Spleen (tissue), 11 donors: ENCODE data around the gene IHH. TPM values are rescaled to one million over a fixed set of nuclear protein-coding genes. Genes with fewer than 3 reads are reported as not detected.

Experiments
- DNase-seq: peaks from one replicate; pipeline ENCODE4 v3.0.0-alpha.2; 2020
- H3K27ac ChIP-seq, 8 donors: fragments of 200-600 bp; sonication (generic) in 7 of 8; 1 replicate in 4 of 8; 2 replicates in 4 of 8; pipeline versions ENCODE4 v1.5.0 to v1.8.0; 2016 to 2021; ENCODE audit warnings: inconsistent platforms in 4 of 8, mild to moderate bottlenecking in 4 of 8, moderate library complexity in 1 of 8
- H3K27me3 ChIP-seq, 7 donors: fragments of 200-600 bp; sonication (generic) in 6 of 7; replicated peaks in 1 of 7; 1 replicate in 4 of 7; 2 replicates in 3 of 7; pipeline versions ENCODE4 v1.5.0 to v1.8.0; 2016 to 2021; ENCODE audit warnings: inconsistent platforms in 3 of 7, mild to moderate bottlenecking in 1 of 7
- H3K36me3 ChIP-seq, 6 donors: fragments of 200-600 bp; sonication (generic) in 5 of 6; 1 replicate in 4 of 6; 2 replicates in 2 of 6; pipeline versions ENCODE4 v1.5.0 to v1.8.0; 2016 to 2021; ENCODE audit warnings: inconsistent platforms in 2 of 6
- H3K4me1 ChIP-seq, 6 donors: fragments of 200-600 bp; sonication (generic) in 5 of 6; 1 replicate in 3 of 6; 2 replicates in 3 of 6; pipeline versions ENCODE4 v1.5.0 to v1.8.0; 2016 to 2021; ENCODE audit warnings: inconsistent platforms in 3 of 6
- H3K4me3 ChIP-seq, 8 donors: fragments of 200-600 bp; sonication (generic) in 7 of 8; 1 replicate in 4 of 8; 2 replicates in 4 of 8; pipeline versions ENCODE4 v1.5.0 to v1.8.0; 2016 to 2021; ENCODE audit warnings: inconsistent platforms in 4 of 8, mild to moderate bottlenecking in 4 of 8, moderate library complexity in 2 of 8
- H3K9me3 ChIP-seq, 8 donors: fragments of 200-600 bp; sonication (generic) in 7 of 8; 1 replicate in 4 of 8; 2 replicates in 4 of 8; pipeline versions ENCODE4 v1.5.0 to v1.8.0; 2016 to 2021; ENCODE audit warnings: inconsistent platforms in 4 of 8
- POLR2A ChIP-seq, 3 donors: fragments of 450-650 bp; IDR thresholded peaks; one replicate each; pipeline ENCODE4 v1.5.1; 2017; ENCODE audit warnings: antibody characterized with exemption in 3 of 3, mild to moderate bottlenecking in 1 of 3
- POLR2AphosphoS5 ChIP-seq, 3 donors: sonication (generic); formaldehyde crosslinking; IDR thresholded peaks; one replicate each; pipeline ENCODE4 v1.5.1; 2017; ENCODE audit warnings: antibody characterized with exemption in 3 of 3
- WGBS, 5 donors: extraction: QIAGEN DNeasy Blood & Tissue Kit in 3 of 5; methylation state at CpG; one replicate each; pipeline versions ENCODE4 v1.1.5 to v1.1.7; 2013 to 2018; 5-methylcytosine and 5-hydroxymethylcytosine counted together
- intact Hi-C: fragments of 100-400 bp; cut with DNase I; formaldehyde crosslinking; loops from one replicate; pipeline ENCODE4 v1.15.0; 2023; ENCODE audit warnings: low total_unique reads
- polyA plus RNA-seq, 3 donors: library from polyadenylated mRNA; stranded (reverse); fragments of 200-250 nt; gene quantifications; one replicate each; pipeline ENCODE4 v1.2.1, GENCODE V29; 2013
- total RNA-seq, 7 donors: library from RNA; depleted of rRNA in 3 of 7; stranded (reverse); fragments of >200 nt in 3 of 7; fragmentation: NEBNext Ultra II Directional in 4 of 7; extraction: Animal tissue kit (Norgen Biotek cat#: 25700) in 4 of 7; gene quantifications; one replicate each; pipeline versions ENCODE4 v1.1.0 to v1.2.1, GENCODE V29; 2016 to 2021
- TF ChIP-seq, protein P1 (sequence below), 11 experiments: fragments of 200-600 bp in 7 of 11; fragments of 450-650 bp in 4 of 11; sonication (generic) in 4 of 11; IDR thresholded peaks in 8 of 11; conservative IDR thresholded peaks in 3 of 11; 1 replicate in 7 of 11; 2 replicates in 4 of 11; pipeline versions ENCODE4 v1.4.0 to v1.8.0; 2016 to 2021; ENCODE audit warnings: antibody characterized with exemption in 11 of 11, inconsistent platforms in 4 of 11, mild to moderate bottlenecking in 1 of 11
- donor health status: healthy with polysubstance abuse.
- donor health status: DM: no; HTN: no; CAD: no; lungs with moderate emphysema.
- donor health status: DM: no; HTN: no; CAD: no.
- donor health status: Bipolar disorder and iron deficiency.
- donor health status: healthy.
- donor health status: DM: no; HTN: no; CAD: no.
- donor health status: DM: yes; HTN: yes; CAD: no.

IHH gene
- total and polyA plus RNA-seq, 10 donors = 0.06 to 0.13 TPM; not detected in 8

DNA sequence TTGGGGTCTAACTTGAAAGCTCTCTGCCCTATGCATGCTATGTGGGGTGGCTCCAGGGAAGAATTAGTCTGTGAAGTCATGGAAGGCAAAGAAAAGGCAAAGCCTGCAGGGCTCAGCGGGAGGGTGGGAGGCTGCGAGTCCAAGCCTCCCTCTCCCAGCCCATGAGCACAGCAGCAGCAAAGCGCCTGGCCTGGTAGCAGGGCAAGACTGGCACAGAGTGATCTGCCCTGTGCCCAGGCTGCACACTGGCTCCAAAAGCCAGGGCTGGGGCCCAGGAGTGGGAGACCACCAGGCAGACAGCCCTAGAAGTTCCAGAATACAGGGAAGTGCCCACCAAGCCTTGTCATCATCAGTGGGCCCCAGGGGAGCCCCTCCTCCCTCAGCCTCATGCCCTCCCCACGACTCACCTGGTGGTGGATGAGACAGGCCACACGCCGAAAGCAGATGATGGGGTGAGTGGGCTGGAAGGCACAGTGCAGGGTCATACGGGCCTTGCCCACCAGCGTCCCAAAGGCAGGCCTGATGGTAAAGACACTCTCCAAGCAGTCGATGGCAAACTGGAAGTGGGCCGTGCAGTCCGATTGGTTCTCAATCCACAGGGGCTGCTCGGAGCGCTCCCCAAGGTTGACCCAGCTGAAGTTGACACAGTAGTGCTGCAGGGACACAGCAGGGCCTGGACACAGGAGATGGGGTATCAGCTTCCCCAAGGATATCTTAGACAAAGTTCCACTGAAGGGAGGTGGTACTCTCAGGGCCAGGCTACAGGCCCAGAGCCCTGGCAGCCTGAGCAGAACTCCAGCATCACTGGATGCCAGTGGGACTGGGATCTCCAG lies 31.5 kb downstream of the IHH start:
- Histone ChIP-seq H3K27me3 (peaks cover 0 to 54% (median 12%) of the 10 kb centered on the region in 7 donors), H3K27ac (no peak overlapping the region), H3K4me1 (no peaks in the 10 kb centered on the region), H3K9me3 (no peaks in the 10 kb centered on the region), H3K36me3 (no peaks in the 10 kb centered on the region), H3K4me3 (no peak overlapping the region)
- peak; percentile 60 for DNase-seq
- WGBS, 5 donors = 55 to 79% (median 70%) methylated on average over 9 to 13 of the region's 13 CpGs
- intact Hi-C loops = no loop called here
- no peak for TF ChIP-seq POLR2AphosphoS5 (IDR thresholded peaks at IDR 0.05)
- no peak for TF ChIP-seq POLR2A (IDR thresholded peaks at IDR 0.05)
- TF ChIP-seq, protein P1, sequence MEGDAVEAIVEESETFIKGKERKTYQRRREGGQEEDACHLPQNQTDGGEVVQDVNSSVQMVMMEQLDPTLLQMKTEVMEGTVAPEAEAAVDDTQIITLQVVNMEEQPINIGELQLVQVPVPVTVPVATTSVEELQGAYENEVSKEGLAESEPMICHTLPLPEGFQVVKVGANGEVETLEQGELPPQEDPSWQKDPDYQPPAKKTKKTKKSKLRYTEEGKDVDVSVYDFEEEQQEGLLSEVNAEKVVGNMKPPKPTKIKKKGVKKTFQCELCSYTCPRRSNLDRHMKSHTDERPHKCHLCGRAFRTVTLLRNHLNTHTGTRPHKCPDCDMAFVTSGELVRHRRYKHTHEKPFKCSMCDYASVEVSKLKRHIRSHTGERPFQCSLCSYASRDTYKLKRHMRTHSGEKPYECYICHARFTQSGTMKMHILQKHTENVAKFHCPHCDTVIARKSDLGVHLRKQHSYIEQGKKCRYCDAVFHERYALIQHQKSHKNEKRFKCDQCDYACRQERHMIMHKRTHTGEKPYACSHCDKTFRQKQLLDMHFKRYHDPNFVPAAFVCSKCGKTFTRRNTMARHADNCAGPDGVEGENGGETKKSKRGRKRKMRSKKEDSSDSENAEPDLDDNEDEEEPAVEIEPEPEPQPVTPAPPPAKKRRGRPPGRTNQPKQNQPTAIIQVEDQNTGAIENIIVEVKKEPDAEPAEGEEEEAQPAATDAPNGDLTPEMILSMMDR (IDR thresholded peaks at IDR 0.05 in 8 of 11, conservative IDR thresholded peaks at IDR 0.05 in 3 of 11) = no peak

DNA sequence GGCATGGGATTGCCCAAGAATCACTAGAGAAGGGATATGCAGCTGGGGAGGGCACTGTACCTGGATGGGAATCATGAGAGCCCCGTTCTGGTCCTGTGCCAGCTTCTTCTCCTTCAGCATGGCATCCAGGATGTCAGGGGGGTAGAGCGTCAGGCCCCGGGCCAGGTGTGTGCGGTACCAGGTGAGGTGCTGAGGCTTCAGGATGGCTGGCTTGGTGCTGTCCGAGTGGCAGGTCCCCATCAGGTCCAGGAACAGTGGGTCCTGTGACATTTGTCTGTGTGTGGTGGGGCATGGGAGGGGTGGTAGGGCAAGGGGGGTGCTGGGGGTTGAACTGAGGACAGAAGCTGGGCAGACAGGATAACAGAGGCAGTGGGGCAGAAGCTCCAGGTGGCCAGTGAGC lies 32.6 kb downstream of the IHH start:
- H3K4me1 ChIP-seq = no peaks in the 10 kb centered on the region
- TF ChIP-seq POLR2A (IDR thresholded peaks at IDR 0.05) (no peak), POLR2AphosphoS5 (IDR thresholded peaks at IDR 0.05) (no peak)
- TF ChIP-seq, protein P1 (IDR thresholded peaks at IDR 0.05 in 8 of 11, conservative IDR thresholded peaks at IDR 0.05 in 3 of 11) = no peak
- WGBS, 5 donors = 72 to 89% (median 77%) methylated on average over 4 to 5 of the region's 5 CpGs
- H3K36me3 ChIP-seq = no peaks in the 10 kb centered on the region
- peaks cover 0 to 57% (median 12%) of the 10 kb centered on the region in 7 donors for H3K27me3 ChIP-seq
- DNase-seq = peak; percentile 43
- H3K27ac ChIP-seq = no peak overlapping the region
- H3K9me3 ChIP-seq = no peaks in the 10 kb centered on the region
- no peak overlapping the region for H3K4me3 ChIP-seq
- intact Hi-C loops = no loop called here

DNA sequence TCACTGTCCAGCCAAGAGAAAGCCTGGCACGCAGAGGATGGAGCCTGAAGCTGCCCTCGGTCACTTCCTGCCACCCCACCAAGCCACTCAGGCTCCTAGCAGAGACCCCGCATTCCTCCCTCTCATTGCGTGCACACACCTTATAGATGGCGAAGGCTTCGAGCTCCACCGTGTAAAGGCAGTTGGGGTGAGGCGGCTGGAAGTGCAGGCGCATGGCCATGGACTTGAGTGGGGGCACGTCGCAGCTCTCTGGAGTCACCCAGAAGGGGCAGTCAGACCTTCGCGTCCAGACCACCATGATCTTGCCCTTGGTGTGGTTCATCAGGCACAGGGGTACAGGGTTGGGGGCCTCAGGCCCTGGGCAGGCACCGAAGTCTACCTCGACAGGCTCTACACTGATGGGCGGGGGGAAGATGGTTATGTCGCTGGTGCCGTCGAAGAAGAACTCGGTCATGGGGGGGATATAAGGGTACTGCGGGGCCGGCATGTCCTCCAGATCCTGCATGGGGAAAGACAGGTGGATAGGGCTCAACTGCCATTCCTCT lies 33.1 kb downstream of the IHH start:
- intact Hi-C loops = no loop called here
- Histone ChIP-seq H3K27me3 (peaks cover 0 to 51% (median 12%) of the 10 kb centered on the region in 7 donors), H3K4me1 (no peaks in the 10 kb centered on the region), H3K27ac (no peak overlapping the region), H3K36me3 (no peaks in the 10 kb centered on the region), H3K4me3 (no peak overlapping the region), H3K9me3 (no peaks in the 10 kb centered on the region)
- TF ChIP-seq POLR2A (IDR thresholded peaks at IDR 0.05) = no peak
- TF ChIP-seq POLR2AphosphoS5 (IDR thresholded peaks at IDR 0.05) = no peak
- DNase-seq = peak; percentile 69
- WGBS, 5 donors = 86 to 91% (median 89%) methylated on average over 22 of the region's 22 CpGs

DNA sequence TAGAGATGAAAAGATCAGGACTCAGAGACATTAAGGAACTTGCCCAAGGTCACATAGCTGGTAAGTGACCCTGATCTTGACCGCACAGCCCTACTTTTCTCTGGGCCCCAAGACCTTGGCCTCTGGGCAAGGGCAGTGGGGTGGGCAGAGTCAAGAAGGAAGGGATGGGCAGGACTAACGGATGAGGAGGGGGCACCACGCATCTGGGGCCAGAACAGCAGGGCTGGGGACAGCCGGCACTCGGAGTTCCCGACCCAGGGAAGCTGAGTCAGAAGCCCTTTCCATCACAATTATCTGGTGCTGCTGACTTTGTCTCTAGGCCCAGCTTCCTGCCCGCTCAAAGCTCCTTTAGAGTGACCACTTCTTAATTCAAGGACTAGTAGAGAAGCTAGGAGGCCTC lies 33.8 kb downstream of the IHH start:
- Histone ChIP-seq H3K27ac (no peak overlapping the region), H3K4me1 (no peaks in the 10 kb centered on the region), H3K4me3 (no peak overlapping the region), H3K9me3 (no peaks in the 10 kb centered on the region), H3K36me3 (no peaks in the 10 kb centered on the region), H3K27me3 (peaks cover 0 to 48% (median 7%) of the 10 kb centered on the region in 7 donors)
- intact Hi-C loops = no loop called here
- 62 to 86% (median 65%) methylated on average over 7 of the region's 7 CpGs for WGBS, 5 donors
- no peak for TF ChIP-seq POLR2AphosphoS5 (IDR thresholded peaks at IDR 0.05)
- TF ChIP-seq POLR2A (IDR thresholded peaks at IDR 0.05) = no peak
- TF ChIP-seq, protein P1 (IDR thresholded peaks at IDR 0.05 in 8 of 11, conservative IDR thresholded peaks at IDR 0.05 in 3 of 11) = no peak
- DNase-seq = peak; percentile 61
